Aorta (tissue), 5 donors: Measurements from ENCODE around the gene GTPBP10. TPM values are rescaled to one million over a fixed set of nuclear protein-coding genes. Genes with fewer than 3 reads are reported as not detected.

Experiments used
- ATAC-seq: fragments of 200-7000 bp; cut with Tn5 transposase; one replicate; pipeline ENCODE4 v1.9.1; 2022; ENCODE audit warnings: moderate library complexity; ENCODE audit not compliant: low FRiP score
- DNase-seq, 2 donors: peaks; one replicate each; pipeline ENCODE4 v3.0.0-alpha.2; 2020
- H3K27ac ChIP-seq, 2 donors: one replicate each; pipeline ENCODE4 v1.5.1; 2013; ENCODE audit warnings: low read length in 2 of 2, mild to moderate bottlenecking in 2 of 2, moderate library complexity in 2 of 2, control low read depth in 1 of 2, inconsistent platforms in 1 of 2, low read depth in 1 of 2
- H3K27me3 ChIP-seq, 2 donors: one replicate each; pipeline ENCODE4 v1.6.1; 2013; ENCODE audit warnings: control low read depth in 1 of 2, low read length in 1 of 2, mild to moderate bottlenecking in 1 of 2, moderate library complexity in 1 of 2; ENCODE audit not compliant: insufficient read depth in 2 of 2, control insufficient read depth in 1 of 2
- H3K36me3 ChIP-seq, 2 donors: one replicate each; pipeline ENCODE4 v1.6.1; 2013; ENCODE audit warnings: control low read depth in 1 of 2, low read length in 1 of 2, mild to moderate bottlenecking in 1 of 2; ENCODE audit not compliant: insufficient read depth in 2 of 2, control insufficient read depth in 1 of 2
- H3K4me1 ChIP-seq, 2 donors: one replicate each; pipeline ENCODE4 v1.6.1; 2013; ENCODE audit warnings: low read length in 2 of 2, control low read depth in 1 of 2, mild to moderate bottlenecking in 1 of 2, moderate library complexity in 1 of 2; ENCODE audit not compliant: insufficient read depth in 2 of 2, control insufficient read depth in 1 of 2
- H3K4me3 ChIP-seq, 2 donors: one replicate each; pipeline ENCODE4 v1.5.1; 2013; ENCODE audit warnings: low read length in 2 of 2, control low read depth in 1 of 2, mild to moderate bottlenecking in 1 of 2
- H3K9me3 ChIP-seq: one replicate; pipeline ENCODE4 v1.6.1; 2013; ENCODE audit warnings: mild to moderate bottlenecking, low read length; ENCODE audit not compliant: control insufficient read depth
- WGBS, 2 donors: extraction: QIAGEN DNeasy Blood & Tissue Kit; methylation state at CpG; one replicate each; pipeline ENCODE4 v1.1.7; 2013; 5-methylcytosine and 5-hydroxymethylcytosine counted together
- intact Hi-C, 2 donors: fragments of 100-400 bp; cut with DNase I; formaldehyde crosslinking; loops; one replicate each; pipeline versions ENCODE4 v1.14.2 to v1.15.0; 2022
- polyA plus RNA-seq, 2 donors: library from polyadenylated mRNA; stranded (reverse); fragments of 200-250 nt; gene quantifications; one replicate each; pipeline ENCODE4 v1.2.3, GENCODE V29; 2013
- total RNA-seq, 2 donors: library from RNA; stranded (reverse); fragmentation: NEBNext Ultra II Directional; extraction: Animal tissue kit (Norgen Biotek cat#: 25700); gene quantifications; one replicate each; pipeline ENCODE4 v1.2.1, GENCODE V29; 2021
- donor health status: healthy with polysubstance abuse.
- donor health status: Bipolar disorder and iron deficiency.
- donor health status: DM: no; HTN: no; CAD: no.
- donor health status: DM: no; HTN: no; CAD: no.
- donor health status: DM: yes; HTN: yes; CAD: no.

GTPBP10 gene
- total and polyA plus RNA-seq, 4 donors: 5.3 to 24.6 (median 15.7) TPM

DNA sequence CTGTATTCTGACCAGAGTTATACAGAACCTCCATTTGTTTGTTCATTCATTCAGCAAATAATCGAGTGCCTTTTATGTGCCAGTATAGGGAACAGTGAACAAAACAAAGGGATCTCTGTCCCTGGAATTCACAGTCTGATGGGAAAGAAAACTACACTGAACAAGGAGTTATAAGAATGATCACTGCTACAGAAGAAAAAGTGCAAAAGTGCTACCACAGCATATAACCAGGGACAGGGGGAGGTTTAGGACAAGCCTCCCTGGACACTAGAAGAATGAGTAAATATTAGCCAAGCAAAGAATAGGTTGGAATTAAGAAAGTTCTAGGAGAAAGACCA, 60.9 kb downstream of the GTPBP10 start:
- WGBS, 2 donors: 77 to 92% methylated on average over 1 of the region's 1 CpG

GRCh38 chr7:90408142-90408541, 61.6 kb downstream of the GTPBP10 start:
- Histone ChIP-seq H3K27me3 (no peaks in the 10 kb centered on the region), H3K27ac (no peak overlapping the region), H3K9me3 (no peaks in the 10 kb centered on the region), H3K36me3 (peaks cover 0 to 2% of the 10 kb centered on the region in 2 donors), H3K4me3 (no peak overlapping the region), H3K4me1 (peaks cover 0 to 8% of the 10 kb centered on the region in 2 donors)
- 92 to 97% methylated on average over 1 of the region's 1 CpG for WGBS, 2 donors
- intact Hi-C loops: no loop called here
- DNase-seq (no peak), ATAC-seq (no peak)

More for the DNA sequence above, 60.9 kb downstream of the GTPBP10 start:
- H3K4me3 ChIP-seq: no peak overlapping the region
- DNase-seq (no peak), ATAC-seq (no peak)
- H3K4me1 ChIP-seq: peaks cover 0 to 8% of the 10 kb centered on the region in 2 donors
- H3K27ac ChIP-seq: no peak overlapping the region
- intact Hi-C loops: no loop called here
- no peaks in the 10 kb centered on the region for H3K9me3 ChIP-seq
- H3K27me3 ChIP-seq: no peaks in the 10 kb centered on the region
- peaks cover 0 to 2% of the 10 kb centered on the region in 2 donors for H3K36me3 ChIP-seq

DNA sequence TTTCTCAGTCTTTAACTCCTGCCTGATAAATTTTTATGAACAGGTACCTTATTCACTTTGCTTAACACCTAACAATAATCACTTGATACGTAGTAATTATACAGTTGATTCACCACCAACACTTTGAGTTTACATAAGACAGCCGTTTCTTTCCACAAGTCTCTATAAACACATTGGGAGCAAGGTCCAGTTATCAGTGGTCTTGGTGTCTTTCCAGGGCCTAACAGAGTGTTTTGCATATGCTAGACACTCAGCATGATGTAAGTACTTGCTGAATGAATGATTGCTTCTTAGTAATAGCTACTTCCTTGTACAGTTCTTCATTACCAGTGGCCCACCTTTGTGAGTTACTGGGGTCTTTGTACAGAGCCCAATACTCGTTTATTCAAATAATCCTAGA, 63.2 kb downstream of the GTPBP10 start:
- 68 to 69% methylated on average over 3 of the region's 3 CpGs for WGBS, 2 donors
- Histone ChIP-seq H3K4me3 (no peak overlapping the region), H3K27ac (no peak overlapping the region), H3K27me3 (no peaks in the 10 kb centered on the region), H3K36me3 (peaks cover 0 to 2% of the 10 kb centered on the region in 2 donors), H3K4me1 (peaks cover 0 to 4% of the 10 kb centered on the region in 2 donors), H3K9me3 (no peaks in the 10 kb centered on the region)
- DNase-seq (no peak), ATAC-seq (no peak)
- intact Hi-C loops: no loop called here

- peaks cover 0 to 3% of the 10 kb centered on the region in 2 donors for H3K36me3 ChIP-seq
- no peaks in the 10 kb centered on the region for H3K9me3 ChIP-seq
- H3K4me1 ChIP-seq: peaks cover 0 to 4% of the 10 kb centered on the region in 2 donors
- H3K4me3 ChIP-seq: no peak overlapping the region
- 75 to 86% methylated on average over 2 of the region's 2 CpGs for WGBS, 2 donors
- ATAC-seq (no peak), DNase-seq (no peak)
- intact Hi-C loops: no loop called here
- no peak overlapping the region for H3K27ac ChIP-seq
- H3K27me3 ChIP-seq: no peaks in the 10 kb centered on the region
Observed at GRCh38 chr7:90411510-90411909, 65.0 kb downstream of the GTPBP10 start.

GRCh38 chr7:90412458-90413184, 66.1 kb downstream of the GTPBP10 start:
- no peak overlapping the region for H3K4me3 ChIP-seq
- no peaks in the 10 kb centered on the region for H3K9me3 ChIP-seq
- 88% methylated on average over 11 of the region's 11 CpGs for WGBS, 2 donors
- ATAC-seq (no peak), DNase-seq (no peak)
- intact Hi-C loops: no loop called here
- no peaks in the 10 kb centered on the region for H3K27me3 ChIP-seq
- H3K4me1 ChIP-seq: peaks cover 0 to 4% of the 10 kb centered on the region in 2 donors
- H3K36me3 ChIP-seq: peaks cover 0 to 5% of the 10 kb centered on the region in 2 donors
- no peak overlapping the region for H3K27ac ChIP-seq

DNA sequence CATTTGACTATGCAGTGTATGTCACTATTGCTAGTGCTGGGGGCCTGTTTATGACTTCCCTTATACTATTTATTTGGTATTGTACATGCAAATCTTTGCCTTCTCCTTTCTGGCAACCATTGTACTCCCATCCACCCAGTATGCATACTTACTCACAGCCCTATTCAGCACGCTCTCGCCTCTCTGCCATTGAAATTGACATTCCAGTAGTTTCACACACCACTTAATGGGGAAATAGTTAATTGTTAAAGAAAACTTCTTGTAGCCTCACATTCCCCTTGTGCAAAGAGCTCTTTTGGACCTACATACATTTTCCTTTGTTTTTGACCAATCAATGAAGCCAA, 66.6 kb downstream of the GTPBP10 start:
- DNase-seq (no peak), ATAC-seq (no peak)
- no peaks in the 10 kb centered on the region for H3K27me3 ChIP-seq
- no peaks in the 10 kb centered on the region for H3K9me3 ChIP-seq
- H3K4me1 ChIP-seq: peaks cover 0 to 4% of the 10 kb centered on the region in 2 donors
- 93 to 99% methylated on average over 2 of the region's 2 CpGs for WGBS, 2 donors
- H3K27ac ChIP-seq: no peak overlapping the region
- no peak overlapping the region for H3K4me3 ChIP-seq
- peaks cover 0 to 5% of the 10 kb centered on the region in 2 donors for H3K36me3 ChIP-seq
- intact Hi-C loops: no loop called here

DNA sequence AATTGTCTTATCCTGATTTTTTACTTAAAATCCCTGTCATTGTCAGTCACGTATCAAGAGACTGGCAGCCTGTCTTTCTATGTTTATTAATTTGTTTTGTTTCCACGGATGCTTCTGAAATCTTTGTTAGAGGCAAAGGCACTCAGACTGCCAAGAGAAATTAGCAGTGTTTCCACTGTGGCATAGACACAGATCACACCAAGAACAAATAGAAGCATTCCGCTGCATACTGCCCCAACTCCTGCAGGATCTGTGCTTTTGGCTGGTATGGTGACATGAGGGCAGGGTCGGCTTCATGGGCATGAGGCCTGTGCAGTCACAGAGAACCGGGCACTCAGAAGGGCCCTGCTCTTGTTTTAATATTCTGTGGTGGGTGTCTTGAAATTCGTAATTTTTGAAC, 75.1 kb downstream of the GTPBP10 start:
- ATAC-seq (no peak), DNase-seq (no peak)
- WGBS, 2 donors: 77 to 79% methylated on average over 6 of the region's 6 CpGs
- Histone ChIP-seq H3K27ac (no peak overlapping the region), H3K4me1 (no peaks in the 10 kb centered on the region), H3K4me3 (no peak overlapping the region), H3K36me3 (peaks cover 0 to 1% of the 10 kb centered on the region in 2 donors), H3K27me3 (no peaks in the 10 kb centered on the region), H3K9me3 (no peaks in the 10 kb centered on the region)
- intact Hi-C loops: no loop called here

DNA sequence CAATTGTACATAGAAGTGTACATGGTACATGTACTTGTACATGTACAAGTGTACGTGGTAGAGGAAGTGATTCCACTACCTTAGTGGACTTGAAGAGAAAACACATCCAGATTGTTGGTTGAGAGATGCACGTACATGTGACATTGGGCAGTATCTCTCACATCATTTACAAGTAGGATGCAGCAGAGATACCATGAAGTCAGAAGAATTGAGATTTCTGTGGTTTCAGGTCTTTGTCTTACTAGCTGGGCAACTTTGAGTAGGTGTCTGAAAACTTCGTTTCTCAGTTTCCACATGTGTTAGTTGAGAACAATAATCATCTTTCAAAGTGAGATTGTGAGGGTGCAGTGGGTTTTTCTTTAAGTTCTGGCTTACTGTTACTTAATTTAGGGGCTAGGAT, 78.2 kb downstream of the GTPBP10 start:
- H3K4me3 ChIP-seq: no peak overlapping the region
- no peak for ATAC-seq
- intact Hi-C loops: loop anchor here (5.0 kb wide), 2 partner anchors 112 to 272 kb away; partner anchors contain the start of gene STEAP1 (in 2 of the 2)

DNA sequence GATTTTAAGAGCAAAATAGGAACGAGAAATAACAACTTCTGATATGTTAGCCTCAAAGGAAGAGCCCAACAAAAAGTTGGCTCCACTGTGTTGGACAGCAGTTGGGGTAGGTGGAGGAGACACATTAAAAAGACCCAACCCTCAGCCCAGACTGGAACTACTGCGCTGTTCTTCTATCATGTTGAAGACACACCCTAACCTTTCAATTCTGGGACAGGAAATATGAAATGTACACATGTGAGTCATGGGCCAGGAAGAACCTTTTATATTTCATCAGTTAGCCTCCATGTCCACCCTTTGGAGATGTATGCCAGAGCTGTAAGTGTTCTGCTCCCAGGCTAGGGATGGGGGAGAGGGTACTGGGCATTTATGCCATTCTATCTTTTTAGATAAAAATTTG, 78.9 kb downstream of the GTPBP10 start:
- whole genome bisulfite sequencing, 2 donors: 60 to 94% methylated on average over 2 of the region's 2 CpGs
- Histone ChIP-seq H3K36me3 (no peaks in the 10 kb centered on the region), H3K9me3 (no peaks in the 10 kb centered on the region), H3K27ac (no peak overlapping the region), H3K4me1 (no peaks in the 10 kb centered on the region), H3K4me3 (no peak overlapping the region), H3K27me3 (no peaks in the 10 kb centered on the region)
- intact Hi-C loops: loop anchor here (5.0 kb wide), 2 partner anchors 113 to 273 kb away; partner anchors contain the start of gene STEAP1 (in 2 of the 2)
- DNase-seq (no peak), ATAC-seq (no peak)

More for the DNA sequence above, 78.2 kb downstream of the GTPBP10 start:
- no peaks in the 10 kb centered on the region for H3K27me3 ChIP-seq
- WGBS, 2 donors: 86 to 94% methylated on average over 3 of the region's 3 CpGs
- DNase-seq: no peak
- no peaks in the 10 kb centered on the region for H3K4me1 ChIP-seq
- H3K9me3 ChIP-seq: no peaks in the 10 kb centered on the region
- H3K27ac ChIP-seq: no peak overlapping the region
- H3K36me3 ChIP-seq: no peaks in the 10 kb centered on the region
